ENCODE results near the gene PIK3CD. TPM values are rescaled to one million over a fixed set of nuclear protein-coding genes. Genes with fewer than 3 reads are reported as not detected.

Gene PIK3CD
- total and polyA plus RNA-seq, 2 of the 8 experiments (the other 6 are each of a cell fraction or from before 2014, with no cell fraction given), result 20.6 to 24.1 TPM

GRCh38 chr1:9749361-9749760 is 97.8 kb downstream of the PIK3CD start:
- peaks cover 9 to 33% (median 21%) of the 10 kb centered on the region in 4 experiments; a peak in 7 of 8 replicates for H3K36me3 ChIP-seq (ENCODE audit: control insufficient read depth in 2 of 4, insufficient read depth in 4 of 4, low read length in 3 of 4)
- H2BK12ac ChIP-seq (ENCODE audit: low read depth, low read length), result no peak overlapping the region
- H3K14ac ChIP-seq (ENCODE audit: insufficient read length), result no peak overlapping the region
- no peak overlapping the region for H2BK120ac ChIP-seq (replicated peaks; ENCODE audit: low read depth, low read length)
- H4K91ac ChIP-seq (replicated peaks; ENCODE audit: insufficient read length, low read length), result no peak overlapping the region
- no peak overlapping the region for H3K56ac ChIP-seq (replicated peaks; ENCODE audit: insufficient read length, low read depth, low read length)
- no peaks in the 10 kb centered on the region for H3K23me2 ChIP-seq (ENCODE audit: low read depth, low read length)
- ChIA-PET POLR2A (ENCODE audit: partially characterized antibody) (no interaction called here), CTCF (ENCODE audit: partially characterized antibody) (interaction anchor here (0.6 kb wide), 1 partner anchor 42 kb away, joined by 5 read pairs; no protein-coding TSS in a partner anchor)
- H3K4me1 ChIP-seq (replicated peaks in 1 of 4; ENCODE audit: control insufficient read depth in 3 of 4, insufficient read depth in 4 of 4, low read length in 3 of 4), result 0 out of 7 replicates have a peak, but pooled peaks cover 0 to 5% (median 0%) of the 10 kb centered on the region in 4 experiments
- DNase-seq (ENCODE audit: low read depth in 1 of 2, low spot score in 2 of 2) (no peak), FAIRE-seq (no peak)
- no peaks in the 10 kb centered on the region for H3K27me3 ChIP-seq (replicated peaks in 1 of 4; ENCODE audit: control insufficient read depth in 3 of 4, extremely low read depth in 1 of 4, insufficient read depth in 3 of 4, low read length in 3 of 4)
- H3K4me3 ChIP-seq (ENCODE audit: extremely low read depth in 1 of 4, insufficient read depth in 2 of 4, low read depth in 3 of 4, low read length in 4 of 4), result no peak overlapping the region
- no peak overlapping the region for H3K4me2 ChIP-seq (ENCODE audit: insufficient read depth in 1 of 2, low read depth in 2 of 2, low read length in 2 of 2)
- H4K20me1 ChIP-seq (replicated peaks in 1 of 2; ENCODE audit: control insufficient read depth in 1 of 2, insufficient read depth in 2 of 2, low read length in 2 of 2), result peaks cover 0 to 5% of the 10 kb centered on the region in 2 experiments
- H2BK20ac ChIP-seq (ENCODE audit: low read length), result no peak overlapping the region
- no peak overlapping the region for H2BK5ac ChIP-seq (ENCODE audit: low read depth, low read length)
- H3K9ac ChIP-seq (replicated peaks in 1 of 4; ENCODE audit: extremely low read depth in 1 of 4, low read depth in 3 of 4, low read length in 3 of 4), result no peak overlapping the region
- no peak overlapping the region for H4K5ac ChIP-seq (ENCODE audit: insufficient read length, low read depth, low read length)
- no peak overlapping the region for H2BK15ac ChIP-seq (ENCODE audit: low read length)
- H3K18ac ChIP-seq (ENCODE audit: extremely low read depth, low read length), result no peak overlapping the region
- H4K8ac ChIP-seq (ENCODE audit: extremely low read depth, insufficient read depth, low read length), result no peak overlapping the region
- H3K27ac ChIP-seq (ENCODE audit: low read depth, low read length), result no peak overlapping the region
- H3K4ac ChIP-seq (replicated peaks; ENCODE audit: insufficient read length, low read depth, low read length), result no peak overlapping the region
- no peak overlapping the region for H3K23ac ChIP-seq (ENCODE audit: insufficient read length)
- no peaks in the 10 kb centered on the region for H3K9me3 ChIP-seq (ENCODE audit: insufficient read depth in 2 of 2, low read depth in 1 of 2, low read length in 1 of 2)
- no peaks in the 10 kb centered on the region; the same call in 1 of the 2 replicates for H3K79me1 ChIP-seq (ENCODE audit: low read depth, low read length)
- no peak overlapping the region for H2AK5ac ChIP-seq (ENCODE audit: low read depth, low read length)
- no peak overlapping the region for H2AFZ ChIP-seq (ENCODE audit: low read length)
- WGBS, 2 experiments (ENCODE audit: extremely low coverage in 1 of 2, insufficient coverage in 1 of 2, insufficient read length in 1 of 2, insufficient replicate concordance in 2 of 2, low coverage in 1 of 2, low lambda C conversion rate in 2 of 2, missing lambda C conversion rate in 1 of 2), result 94% methylated on average over 14 of the region's 14 CpGs; no CpG with 5 or more reads in 1 of the 2 experiments
- no peaks in the 10 kb centered on the region for H3K79me2 ChIP-seq (ENCODE audit: control insufficient read depth in 1 of 2, insufficient read depth in 2 of 2, low read length in 2 of 2)
- TF ChIP-seq PHF8 (conservative IDR thresholded peaks at IDR 0.05; ENCODE audit: low read depth, low read length) (no peak), MAX (IDR thresholded peaks at IDR 0.05) (no peak), CTCF (IDR thresholded peaks at IDR 0.05; ENCODE audit: control extremely low read depth in 1 of 3, insufficient read depth in 1 of 3, low read depth in 1 of 3, low read length in 3 of 3) (no peak), CBX8 (IDR thresholded peaks at IDR 0.05; ENCODE audit: borderline replicate concordance, low read depth, low read length) (no peak), EP300 (IDR thresholded peaks at IDR 0.05; ENCODE audit: borderline replicate concordance in 1 of 2, low read depth in 2 of 2, low read length in 2 of 2) (no peak), E2F6 (IDR thresholded peaks at IDR 0.05) (no peak), ATF3 (IDR thresholded peaks at IDR 0.05; ENCODE audit: insufficient read depth, low read depth, low read length) (no peak), BCL11A (IDR thresholded peaks at IDR 0.05; ENCODE audit: low read depth in 2 of 2, low read length in 2 of 2) (no peak), GTF2F1 (IDR thresholded peaks at IDR 0.05; ENCODE audit: borderline replicate concordance, low read depth, low read length) (no peak)

All from H1 (cell line).